Astrocyte (in vitro differentiated cells and primary cell): ENCODE measurements around the gene NEIL1. TPM values are rescaled to one million over a fixed set of nuclear protein-coding genes. Genes with fewer than 3 reads are reported as not detected.

ENCODE experiments used
- DNase-seq: peaks from one replicate; pipeline ENCODE4 v3.0.0-alpha.2; 2010; ENCODE audit warnings: low read depth
- FAIRE-seq: peaks from 2 replicates; lab custom pipeline; 2011; peaks lifted over from hg19 to GRCh38; lab: Jason Lieb, UNC
- H2AFZ ChIP-seq: 2 replicates; pipeline ENCODE4 v1.6.0; 2012; ENCODE audit warnings: low read depth, low read length, inconsistent platforms
- H3K27ac ChIP-seq: 2 replicates; pipeline ENCODE4 v1.5.1; 2011; ENCODE audit warnings: low read depth, low read length, inconsistent platforms
- H3K27me3 ChIP-seq: 2 replicates; pipeline ENCODE4 v1.6.0; 2011; ENCODE audit warnings: low read length, inconsistent platforms; ENCODE audit not compliant: insufficient read depth
- H3K36me3 ChIP-seq: 2 replicates; pipeline ENCODE4 v1.5.1; 2011; ENCODE audit warnings: low read length, inconsistent platforms; ENCODE audit not compliant: insufficient read depth
- H3K4me1 ChIP-seq: 2 replicates; pipeline ENCODE4 v1.5.1; 2011; ENCODE audit warnings: low read length, inconsistent platforms; ENCODE audit not compliant: insufficient read depth
- H3K4me2 ChIP-seq: 2 replicates; pipeline ENCODE4 v1.6.0; 2012; ENCODE audit warnings: low read length, inconsistent platforms
- H3K4me3 ChIP-seq: 2 replicates; pipeline ENCODE4 v1.5.1; 2011; ENCODE audit warnings: low read depth, mild to moderate bottlenecking, low read length, inconsistent platforms; ENCODE audit not compliant: insufficient read depth
- H3K79me2 ChIP-seq: 2 replicates; pipeline ENCODE4 v1.6.0; 2012; ENCODE audit warnings: mild to moderate bottlenecking, low read length, inconsistent platforms; ENCODE audit not compliant: insufficient read depth
- H3K9ac ChIP-seq: 2 replicates; pipeline ENCODE4 v1.6.0; 2012; ENCODE audit warnings: mild to moderate bottlenecking, low read length, inconsistent platforms
- H3K9me3 ChIP-seq: 2 replicates; pipeline ENCODE4 v1.5.1; 2012; ENCODE audit warnings: low read depth, mild to moderate bottlenecking, low read length, inconsistent platforms; ENCODE audit not compliant: insufficient read depth
- H4K20me1 ChIP-seq: 2 replicates; pipeline ENCODE4 v1.6.0; 2012; ENCODE audit warnings: low read length, inconsistent platforms; ENCODE audit not compliant: insufficient read depth
- H3K27ac Mint-ChIP-seq: one replicate; pipeline ENCODE4 v1.8.0; 2021; ENCODE audit warnings: mild to moderate bottlenecking, mixed read lengths; ENCODE audit not compliant: unreplicated experiment
- H3K27me3 Mint-ChIP-seq: one replicate; pipeline ENCODE4 v1.8.0; 2021; ENCODE audit warnings: low read depth, mixed read lengths; ENCODE audit not compliant: unreplicated experiment
- H3K36me3 Mint-ChIP-seq: one replicate; pipeline ENCODE4 v1.8.0; 2021; ENCODE audit warnings: low read depth, mixed read lengths; ENCODE audit not compliant: unreplicated experiment
- H3K4me1 Mint-ChIP-seq: one replicate; pipeline ENCODE4 v1.8.0; 2021; ENCODE audit warnings: low read depth, mixed read lengths; ENCODE audit not compliant: unreplicated experiment
- H3K4me3 Mint-ChIP-seq: one replicate; pipeline ENCODE4 v1.8.0; 2021; ENCODE audit warnings: mild to moderate bottlenecking, moderate library complexity, mixed read lengths; ENCODE audit not compliant: unreplicated experiment
- H3K9me3 Mint-ChIP-seq: one replicate; pipeline ENCODE4 v1.8.0; 2021; ENCODE audit warnings: mild to moderate bottlenecking, mixed read lengths; ENCODE audit not compliant: unreplicated experiment
- EZH2 ChIP-seq: IDR thresholded peaks from 2 replicates; pipeline ENCODE4 v1.6.1; 2012; ENCODE audit warnings: mild to moderate bottlenecking, low read length, inconsistent platforms; ENCODE audit not compliant: insufficient read depth
- total RNA-seq: library from RNA; stranded (reverse); gene quantifications from 2 replicates; pipeline ENCODE4 v1.2.1, GENCODE V29; 2021
- TF ChIP-seq, protein P1 (sequence below): IDR thresholded peaks from 2 replicates; pipeline ENCODE4 v1.5.1; 2011; ENCODE audit warnings: low read depth, mild to moderate bottlenecking, inconsistent platforms, low read length, moderate library complexity; ENCODE audit not compliant: insufficient read depth

NEIL1 gene
- total RNA-seq, 1 donor from 2014 or later, result 5.1 TPM

DNA sequence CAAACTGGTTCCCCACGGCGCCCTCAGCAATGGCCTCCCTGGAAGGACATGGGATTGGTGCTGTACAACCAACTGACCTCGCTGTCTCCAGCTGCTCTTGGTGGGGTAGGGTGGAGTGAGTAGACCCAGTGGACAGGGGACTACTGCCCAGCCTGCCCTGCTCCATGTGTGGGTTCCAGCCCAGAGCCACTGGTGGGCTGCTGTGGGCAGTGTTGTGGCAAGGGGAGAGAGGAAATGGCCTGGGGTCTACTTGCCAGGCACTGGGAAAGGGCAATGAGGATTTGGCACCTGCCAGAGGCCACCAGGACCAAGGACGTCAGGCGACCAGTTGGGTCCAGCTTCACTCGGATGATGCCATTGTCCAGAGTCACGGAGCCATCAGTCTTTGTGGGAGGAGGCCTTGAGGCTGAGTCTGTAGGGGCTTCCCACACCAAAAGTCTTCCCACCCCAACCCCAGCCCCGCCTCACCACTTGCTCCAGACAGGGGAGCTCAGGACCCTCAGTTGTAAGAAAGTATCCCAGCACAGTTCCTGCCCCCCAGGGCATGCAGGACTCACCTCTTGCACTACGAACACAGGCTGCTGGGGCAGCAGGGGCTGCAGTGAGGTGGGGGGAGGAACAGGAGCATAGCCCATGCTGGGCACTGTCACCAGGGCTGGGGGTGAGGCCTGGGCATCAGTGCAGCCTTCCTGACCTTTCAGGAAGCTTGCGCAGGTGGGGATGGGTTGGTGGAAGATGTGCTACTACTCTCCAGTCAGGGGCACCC, 12.1 kb downstream of the NEIL1 start:
- no peaks in the 10 kb centered on the region for H3K79me2 ChIP-seq
- FAIRE-seq (no peak), DNase-seq (no peak)
- TF ChIP-seq EZH2, result no peak
- TF ChIP-seq, protein P1, sequence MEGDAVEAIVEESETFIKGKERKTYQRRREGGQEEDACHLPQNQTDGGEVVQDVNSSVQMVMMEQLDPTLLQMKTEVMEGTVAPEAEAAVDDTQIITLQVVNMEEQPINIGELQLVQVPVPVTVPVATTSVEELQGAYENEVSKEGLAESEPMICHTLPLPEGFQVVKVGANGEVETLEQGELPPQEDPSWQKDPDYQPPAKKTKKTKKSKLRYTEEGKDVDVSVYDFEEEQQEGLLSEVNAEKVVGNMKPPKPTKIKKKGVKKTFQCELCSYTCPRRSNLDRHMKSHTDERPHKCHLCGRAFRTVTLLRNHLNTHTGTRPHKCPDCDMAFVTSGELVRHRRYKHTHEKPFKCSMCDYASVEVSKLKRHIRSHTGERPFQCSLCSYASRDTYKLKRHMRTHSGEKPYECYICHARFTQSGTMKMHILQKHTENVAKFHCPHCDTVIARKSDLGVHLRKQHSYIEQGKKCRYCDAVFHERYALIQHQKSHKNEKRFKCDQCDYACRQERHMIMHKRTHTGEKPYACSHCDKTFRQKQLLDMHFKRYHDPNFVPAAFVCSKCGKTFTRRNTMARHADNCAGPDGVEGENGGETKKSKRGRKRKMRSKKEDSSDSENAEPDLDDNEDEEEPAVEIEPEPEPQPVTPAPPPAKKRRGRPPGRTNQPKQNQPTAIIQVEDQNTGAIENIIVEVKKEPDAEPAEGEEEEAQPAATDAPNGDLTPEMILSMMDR, result no peak
- H3K27ac ChIP-seq, result no peak overlapping the region
- H3K4me3 Mint-ChIP-seq, result no peak overlapping the region
- H3K4me1 ChIP-seq, result no peaks in the 10 kb centered on the region
- no peak overlapping the region for H3K9ac ChIP-seq
- H3K4me3 ChIP-seq, result no peak overlapping the region
- no peaks in the 10 kb centered on the region for H3K9me3 Mint-ChIP-seq
- H3K9me3 ChIP-seq, result no peaks in the 10 kb centered on the region
- H3K36me3 Mint-ChIP-seq, result peaks cover 10% of the 10 kb centered on the region
- H3K4me2 ChIP-seq, result no peak overlapping the region
- no peak overlapping the region for H2AFZ ChIP-seq
- H3K27ac Mint-ChIP-seq, result no peak overlapping the region
- H3K36me3 ChIP-seq, result peaks cover 7% of the 10 kb centered on the region
- no peaks in the 10 kb centered on the region for H3K27me3 ChIP-seq
- peaks cover 3% of the 10 kb centered on the region for H3K4me1 Mint-ChIP-seq
- no peaks in the 10 kb centered on the region for H3K27me3 Mint-ChIP-seq
- H4K20me1 ChIP-seq, result peaks cover 5% of the 10 kb centered on the region

GRCh38 chr15:75359537-75360250, 12.9 kb downstream of the NEIL1 start:
- peaks cover 10% of the 10 kb centered on the region for H3K36me3 Mint-ChIP-seq
- peaks cover 3% of the 10 kb centered on the region for H3K4me1 Mint-ChIP-seq
- Histone ChIP-seq H3K36me3 (peaks cover 10% of the 10 kb centered on the region), H3K4me3 (no peak overlapping the region), H3K79me2 (no peaks in the 10 kb centered on the region), H3K4me1 (no peaks in the 10 kb centered on the region), H2AFZ (no peak overlapping the region), H3K27me3 (no peaks in the 10 kb centered on the region), H3K27ac (no peak overlapping the region), H3K9me3 (no peaks in the 10 kb centered on the region), H4K20me1 (peaks cover 7% of the 10 kb centered on the region), H3K4me2 (no peak overlapping the region), H3K9ac (no peak overlapping the region)
- no peak overlapping the region for H3K4me3 Mint-ChIP-seq
- TF ChIP-seq, protein P1, result no peak
- no peak for TF ChIP-seq EZH2
- FAIRE-seq (no peak), DNase-seq (no peak)
- no peaks in the 10 kb centered on the region for H3K27me3 Mint-ChIP-seq
- H3K9me3 Mint-ChIP-seq, result no peaks in the 10 kb centered on the region
- no peak overlapping the region for H3K27ac Mint-ChIP-seq
